Upper lobe of left lung (tissue), 6 donors: ENCODE results near the gene MELTF. TPM values are rescaled to one million over a fixed set of nuclear protein-coding genes. Genes with fewer than 3 reads are reported as not detected.

Experiments
- ATAC-seq, 2 donors: fragments of 200-7000 bp; cut with Tn5 transposase; one replicate each; pipeline ENCODE4 v1.9.1; 2022; ENCODE audit warnings: mild to moderate bottlenecking in 2 of 2, moderate library complexity in 2 of 2; ENCODE audit not compliant: low FRiP score in 2 of 2
- DNase-seq, 2 donors: peaks; one replicate each; pipeline ENCODE4 v3.0.0-alpha.2; 2019 to 2020
- H3K27ac ChIP-seq, 4 donors: fragments of 200-600 bp; sonication (generic); one replicate each; pipeline ENCODE4 v1.5.1; 2016 to 2019
- H3K27me3 ChIP-seq, 4 donors: fragments of 200-600 bp; sonication (generic); one replicate each; pipeline ENCODE4 v1.5.1; 2017 to 2019
- H3K36me3 ChIP-seq, 4 donors: fragments of 200-600 bp; sonication (generic); one replicate each; pipeline ENCODE4 v1.5.1; 2016 to 2019
- H3K4me1 ChIP-seq, 4 donors: fragments of 200-600 bp; sonication (generic); one replicate each; pipeline ENCODE4 v1.5.1; 2018 to 2019
- H3K4me3 ChIP-seq, 4 donors: fragments of 200-600 bp; sonication (generic); one replicate each; pipeline ENCODE4 v1.5.1; 2017 to 2019; ENCODE audit warnings: mild to moderate bottlenecking in 2 of 4, moderate library complexity in 1 of 4
- H3K9me3 ChIP-seq, 4 donors: fragments of 200-600 bp; sonication (generic); one replicate each; pipeline ENCODE4 v1.5.1; 2018 to 2019
- EP300 ChIP-seq, 4 donors: sonication (generic); formaldehyde crosslinking; IDR thresholded peaks; one replicate each; pipeline ENCODE4 v1.5.1; 2017; ENCODE audit warnings: antibody characterized with exemption in 4 of 4, control low read depth in 2 of 4
- POLR2A ChIP-seq, 4 donors: fragments of 450-650 bp; IDR thresholded peaks; one replicate each; pipeline ENCODE4 v1.5.1; 2016 to 2017; ENCODE audit warnings: antibody characterized with exemption in 4 of 4, mild to moderate bottlenecking in 2 of 4
- POLR2AphosphoS5 ChIP-seq, 2 donors: sonication (generic); formaldehyde crosslinking; IDR thresholded peaks; one replicate each; pipeline ENCODE4 v1.5.1; 2017; ENCODE audit warnings: antibody characterized with exemption in 2 of 2
- WGBS, 2 donors: methylation state at CpG; one replicate each; pipeline ENCODE4 v1.1.5; 2017 to 2018; 5-methylcytosine and 5-hydroxymethylcytosine counted together
- total RNA-seq, 6 donors: library from RNA; depleted of rRNA in 4 of 6; stranded (reverse); fragments of >200 nt in 4 of 6; gene quantifications; one replicate each; pipeline versions ENCODE4 v1.1.0 to v1.2.1, GENCODE V29; 2016 to 2021
- TF ChIP-seq, protein P1 (sequence below), 6 experiments: fragments of 450-650 bp in 4 of 6; fragments of 200-600 bp in 2 of 6; sonication (generic) in 2 of 6; IDR thresholded peaks; one replicate each; pipeline ENCODE4 v1.5.1; 2016 to 2019; ENCODE audit warnings: antibody characterized with exemption in 6 of 6
- donor health status: DM: no; HTN: no; CAD: no; lungs with moderate emphysema.
- donor health status: DM: no; HTN: yes; CAD: no; lungs with severe emphysema.

MELTF gene
- total RNA-seq, 6 donors from 2014 or later: 3.0 to 28.3 (median 4.2) TPM

DNA sequence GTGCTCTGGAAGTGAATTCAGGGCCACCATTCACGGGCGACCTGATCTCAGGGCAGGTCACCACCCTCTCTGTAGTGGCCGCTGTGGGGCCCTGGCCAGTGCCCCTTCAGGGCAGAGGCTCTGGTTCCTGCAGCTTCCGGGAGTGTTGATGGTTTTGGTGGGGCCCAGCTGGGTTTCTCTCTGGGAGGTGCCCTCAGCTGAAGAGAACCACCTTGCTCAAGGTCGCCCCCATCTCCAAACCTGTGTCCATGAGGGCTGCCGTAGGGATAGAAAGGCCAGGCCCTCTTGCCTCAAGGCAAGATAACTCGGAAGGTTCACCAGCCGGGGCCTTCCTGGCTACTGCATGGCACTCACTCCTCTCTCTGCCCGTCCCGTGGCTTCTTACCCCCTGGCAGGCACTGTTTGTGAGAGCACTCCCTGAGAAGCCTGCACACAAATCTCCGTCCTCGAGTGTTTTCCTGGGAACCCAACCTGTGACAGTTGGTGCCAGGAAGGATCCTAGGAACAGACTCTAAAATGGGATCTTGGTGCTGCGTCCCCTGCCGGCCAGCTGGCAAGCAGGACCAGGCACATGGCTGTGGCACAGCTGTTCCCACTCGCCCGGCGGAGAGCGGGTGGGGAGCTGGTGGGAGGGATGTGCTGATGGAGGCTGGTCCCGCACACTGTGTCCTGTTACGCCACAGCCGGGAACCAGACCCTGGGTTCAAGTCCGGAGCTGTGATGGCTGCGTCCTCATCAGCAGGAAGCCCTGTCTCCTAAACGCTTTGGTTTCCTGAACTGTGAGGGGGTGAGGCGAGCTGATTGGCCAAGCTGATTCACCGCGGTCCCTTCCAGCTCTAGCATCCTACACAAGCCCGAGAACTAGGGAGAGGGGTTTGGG, 37.8 kb downstream of the MELTF start:
- no peaks in the 10 kb centered on the region for H3K36me3 ChIP-seq
- no peak overlapping the region for H3K27ac ChIP-seq
- no peaks in the 10 kb centered on the region for H3K4me1 ChIP-seq
- DNase-seq (peak in 1 of 2 donors; percentile 65), ATAC-seq (no peak)
- TF ChIP-seq POLR2A (IDR thresholded peaks at IDR 0.05): no peak
- TF ChIP-seq, protein P1, sequence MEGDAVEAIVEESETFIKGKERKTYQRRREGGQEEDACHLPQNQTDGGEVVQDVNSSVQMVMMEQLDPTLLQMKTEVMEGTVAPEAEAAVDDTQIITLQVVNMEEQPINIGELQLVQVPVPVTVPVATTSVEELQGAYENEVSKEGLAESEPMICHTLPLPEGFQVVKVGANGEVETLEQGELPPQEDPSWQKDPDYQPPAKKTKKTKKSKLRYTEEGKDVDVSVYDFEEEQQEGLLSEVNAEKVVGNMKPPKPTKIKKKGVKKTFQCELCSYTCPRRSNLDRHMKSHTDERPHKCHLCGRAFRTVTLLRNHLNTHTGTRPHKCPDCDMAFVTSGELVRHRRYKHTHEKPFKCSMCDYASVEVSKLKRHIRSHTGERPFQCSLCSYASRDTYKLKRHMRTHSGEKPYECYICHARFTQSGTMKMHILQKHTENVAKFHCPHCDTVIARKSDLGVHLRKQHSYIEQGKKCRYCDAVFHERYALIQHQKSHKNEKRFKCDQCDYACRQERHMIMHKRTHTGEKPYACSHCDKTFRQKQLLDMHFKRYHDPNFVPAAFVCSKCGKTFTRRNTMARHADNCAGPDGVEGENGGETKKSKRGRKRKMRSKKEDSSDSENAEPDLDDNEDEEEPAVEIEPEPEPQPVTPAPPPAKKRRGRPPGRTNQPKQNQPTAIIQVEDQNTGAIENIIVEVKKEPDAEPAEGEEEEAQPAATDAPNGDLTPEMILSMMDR (IDR thresholded peaks at IDR 0.05): no peak
- TF ChIP-seq POLR2AphosphoS5 (IDR thresholded peaks at IDR 0.05): no peak
- TF ChIP-seq EP300 (IDR thresholded peaks at IDR 0.05): no peak
- H3K27me3 ChIP-seq: no peaks in the 10 kb centered on the region
- WGBS, 2 donors: 83 to 91% methylated on average over 19 to 28 of the region's 28 CpGs
- H3K4me3 ChIP-seq: no peak overlapping the region
- no peaks in the 10 kb centered on the region for H3K9me3 ChIP-seq

DNA sequence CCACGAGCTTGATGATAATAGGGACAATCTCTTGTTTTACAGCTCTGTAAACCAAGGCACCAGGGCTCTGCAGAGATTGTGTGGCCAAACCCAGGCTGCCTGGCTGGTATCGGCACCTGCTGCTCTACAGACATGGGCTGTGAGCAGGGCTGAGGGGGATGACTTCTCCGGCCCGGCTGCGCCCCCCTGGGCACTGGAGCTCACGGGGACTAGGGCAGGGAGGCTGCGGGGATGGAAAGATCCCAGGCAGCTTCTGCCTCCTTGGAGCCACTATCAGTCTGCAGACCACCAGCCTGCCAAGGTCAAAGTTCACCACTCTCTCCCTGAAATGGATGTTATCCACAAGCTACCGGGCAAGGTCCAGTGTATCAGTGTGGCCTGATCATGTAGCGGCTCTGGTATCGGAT, 39.0 kb downstream of the MELTF start:
- H3K27me3 ChIP-seq: no peaks in the 10 kb centered on the region
- ATAC-seq: no peak
- DNase-seq: no peak
- WGBS, 2 donors: 94 to 97% methylated on average over 5 to 10 of the region's 10 CpGs
- H3K27ac ChIP-seq: no peak overlapping the region
- H3K36me3 ChIP-seq: no peaks in the 10 kb centered on the region
- H3K4me3 ChIP-seq: no peak overlapping the region
- TF ChIP-seq EP300 (IDR thresholded peaks at IDR 0.05) (no peak), POLR2A (IDR thresholded peaks at IDR 0.05) (no peak), POLR2AphosphoS5 (IDR thresholded peaks at IDR 0.05) (no peak)
- TF ChIP-seq, protein P1 (IDR thresholded peaks at IDR 0.05): no peak
- H3K9me3 ChIP-seq: no peaks in the 10 kb centered on the region
- H3K4me1 ChIP-seq: no peaks in the 10 kb centered on the region

DNA sequence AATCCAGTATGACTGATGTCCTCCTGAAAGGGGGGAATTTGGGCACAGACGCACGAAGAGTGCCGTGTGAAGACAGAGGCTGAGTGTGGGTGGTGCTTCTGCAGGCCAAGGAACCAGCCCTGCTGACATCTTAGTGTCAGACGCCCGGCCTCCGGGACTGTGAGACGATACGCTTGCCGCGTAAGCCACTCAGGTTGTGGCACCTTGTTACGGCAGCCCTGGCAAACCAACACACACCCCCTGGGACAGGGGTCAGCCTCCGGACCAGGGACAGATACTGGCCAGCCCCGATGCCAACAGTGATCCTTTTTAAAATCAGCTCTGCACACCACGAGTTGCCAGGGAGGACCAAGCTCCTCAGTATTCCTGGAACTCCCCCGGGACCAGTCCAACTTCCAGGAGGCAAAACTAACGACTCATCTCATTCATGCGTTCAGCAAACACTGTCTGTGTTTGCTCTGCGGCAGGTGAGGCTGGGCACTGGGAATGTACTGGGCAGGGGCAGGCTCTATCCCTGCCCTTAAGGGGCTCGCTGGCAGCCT, 39.8 kb downstream of the MELTF start:
- Histone ChIP-seq H3K27ac (no peak overlapping the region), H3K36me3 (no peaks in the 10 kb centered on the region), H3K4me3 (no peak overlapping the region), H3K9me3 (no peaks in the 10 kb centered on the region), H3K27me3 (no peaks in the 10 kb centered on the region), H3K4me1 (no peaks in the 10 kb centered on the region)
- WGBS, 2 donors: 85 to 91% methylated on average over 13 to 19 of the region's 19 CpGs
- ATAC-seq (peak in 1 of 2 donors; percentile 81), DNase-seq (no peak)
- TF ChIP-seq POLR2A (IDR thresholded peaks at IDR 0.05) (no peak), EP300 (IDR thresholded peaks at IDR 0.05) (no peak), POLR2AphosphoS5 (IDR thresholded peaks at IDR 0.05) (no peak)
- TF ChIP-seq, protein P1 (IDR thresholded peaks at IDR 0.05): no peak

DNA sequence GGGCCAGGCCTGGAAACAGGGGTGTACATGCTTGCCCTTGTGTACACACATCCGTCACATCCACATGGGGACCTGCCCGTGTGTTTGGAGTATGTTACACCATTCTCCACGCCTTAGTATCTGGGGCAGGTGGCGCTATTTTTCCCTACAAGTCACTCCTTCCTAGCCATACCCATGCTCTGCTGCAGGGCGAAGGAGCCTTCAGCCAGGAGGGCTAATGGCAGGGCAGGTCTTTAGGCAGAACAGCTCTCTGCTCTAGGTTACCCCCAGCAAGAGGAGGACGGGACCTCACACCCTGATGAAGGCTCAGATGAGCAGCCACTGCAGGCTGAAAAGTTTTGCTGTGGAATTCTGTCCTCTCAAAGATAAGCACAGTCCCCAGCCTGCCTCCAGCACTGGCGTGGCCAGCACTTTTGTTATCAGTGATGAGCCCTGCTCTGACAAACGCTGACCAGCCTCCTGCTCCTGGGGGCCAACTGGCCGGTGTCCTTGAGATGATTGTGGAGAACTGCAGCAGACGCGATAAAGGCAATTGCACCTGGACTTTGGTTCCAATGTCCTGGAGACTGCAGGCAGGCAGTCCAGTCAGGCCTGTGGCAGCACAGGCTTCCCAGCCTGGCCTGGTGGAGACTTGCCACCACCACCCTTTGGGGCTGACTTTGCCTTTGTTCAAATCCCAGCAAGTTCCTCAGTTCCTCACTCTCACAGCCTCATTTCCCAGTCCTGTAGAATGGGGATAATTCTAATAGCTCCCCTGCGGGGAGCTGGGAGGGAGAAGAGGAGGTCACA, 41.2 kb downstream of the MELTF start:
- DNase-seq (no peak), ATAC-seq (no peak)
- H3K27me3 ChIP-seq: no peaks in the 10 kb centered on the region
- no peak overlapping the region for H3K27ac ChIP-seq
- WGBS, 2 donors: 67 to 75% methylated on average over 11 to 12 of the region's 12 CpGs
- no peaks in the 10 kb centered on the region for H3K4me1 ChIP-seq
- TF ChIP-seq, protein P1 (IDR thresholded peaks at IDR 0.05): no peak
- TF ChIP-seq EP300 (IDR thresholded peaks at IDR 0.05): no peak
- no peak for TF ChIP-seq POLR2AphosphoS5 (IDR thresholded peaks at IDR 0.05)
- no peak for TF ChIP-seq POLR2A (IDR thresholded peaks at IDR 0.05)
- no peak overlapping the region for H3K4me3 ChIP-seq
- H3K9me3 ChIP-seq: peaks cover 0 to 2% (median 0%) of the 10 kb centered on the region in 4 donors
- H3K36me3 ChIP-seq: no peaks in the 10 kb centered on the region
